ENCODE measurements around the gene CAMK1.
A peak's percentile ranks its signal among the peaks of the same experiment; 100 is the strongest.

Gene CAMK1
- total RNA-seq = 0.60 to 6.6 reads per million in 2 experiments

GRCh38 chr3:9769426-9770275 lies at the start of gene CAMK1:
CAMK1 (minus strand) TSS chr3:9769947; CDS start chr3:9767749, 2,198 bp downstream.
- DNase-seq (ENCODE audit: low read depth) = peak; percentile 36

- no peak for DNase-seq (ENCODE audit: low read depth)
Observed at GRCh38 chr3:9818666-9819335, 49.1 kb upstream of the CAMK1 start.

GRCh38 chr3:9817436-9817835 lies 47.7 kb upstream of the CAMK1 start:
- no peak for DNase-seq (ENCODE audit: low read depth)

- DNase-seq (ENCODE audit: low read depth) = no peak
Observed at GRCh38 chr3:9815986-9816385, 46.2 kb upstream of the CAMK1 start.

- no peak for DNase-seq (ENCODE audit: low read depth)
Observed at GRCh38 chr3:9812870-9813483, 43.2 kb upstream of the CAMK1 start.

- DNase-seq (ENCODE audit: low read depth) = no peak
Observed at GRCh38 chr3:9810846-9811245, 41.1 kb upstream of the CAMK1 start.

GRCh38 chr3:9810433-9810770 lies 40.7 kb upstream of the CAMK1 start:
- no peak for DNase-seq (ENCODE audit: low read depth)

GRCh38 chr3:9809615-9810432 lies 40.1 kb upstream of the CAMK1 start, which contains the start of gene TTLL3:
TTLL3 (plus strand) TSS chr3:9810262; CDS start chr3:9810662, 400 bp downstream.
- peak; percentile 20 for DNase-seq (ENCODE audit: low read depth)

GRCh38 chr3:9809239-9809614 lies 39.5 kb upstream of the CAMK1 start:
- DNase-seq (ENCODE audit: low read depth) = no peak

GRCh38 chr3:9808345-9809037 lies 38.7 kb upstream of the CAMK1 start:
- DNase-seq (ENCODE audit: low read depth) = peak; percentile 24

GRCh38 chr3:9807981-9808344 lies 38.2 kb upstream of the CAMK1 start:
- no peak for DNase-seq (ENCODE audit: low read depth)

GRCh38 chr3:9806688-9807589 lies 37.2 kb upstream of the CAMK1 start:
- DNase-seq (ENCODE audit: low read depth) = no peak

- DNase-seq (ENCODE audit: low read depth) = no peak
Observed at GRCh38 chr3:9806137-9806536, 36.4 kb upstream of the CAMK1 start.

GRCh38 chr3:9804996-9805395 lies 35.2 kb upstream of the CAMK1 start:
- no peak for DNase-seq (ENCODE audit: low read depth)

- no peak for DNase-seq (ENCODE audit: low read depth)
Observed at GRCh38 chr3:9803494-9803893, 33.7 kb upstream of the CAMK1 start.

GRCh38 chr3:9800529-9800928 lies 30.8 kb upstream of the CAMK1 start:
- no peak for DNase-seq (ENCODE audit: low read depth)

GRCh38 chr3:9797196-9797945 lies 27.6 kb upstream of the CAMK1 start:
- no peak for DNase-seq (ENCODE audit: low read depth)

- no peak for DNase-seq (ENCODE audit: low read depth)
Observed at GRCh38 chr3:9795207-9795606, 25.5 kb upstream of the CAMK1 start.

- no peak for DNase-seq (ENCODE audit: low read depth)
Observed at GRCh38 chr3:9794400-9794799, 24.7 kb upstream of the CAMK1 start.
